ENCODE measurements around the gene VDAC2.

DNA sequence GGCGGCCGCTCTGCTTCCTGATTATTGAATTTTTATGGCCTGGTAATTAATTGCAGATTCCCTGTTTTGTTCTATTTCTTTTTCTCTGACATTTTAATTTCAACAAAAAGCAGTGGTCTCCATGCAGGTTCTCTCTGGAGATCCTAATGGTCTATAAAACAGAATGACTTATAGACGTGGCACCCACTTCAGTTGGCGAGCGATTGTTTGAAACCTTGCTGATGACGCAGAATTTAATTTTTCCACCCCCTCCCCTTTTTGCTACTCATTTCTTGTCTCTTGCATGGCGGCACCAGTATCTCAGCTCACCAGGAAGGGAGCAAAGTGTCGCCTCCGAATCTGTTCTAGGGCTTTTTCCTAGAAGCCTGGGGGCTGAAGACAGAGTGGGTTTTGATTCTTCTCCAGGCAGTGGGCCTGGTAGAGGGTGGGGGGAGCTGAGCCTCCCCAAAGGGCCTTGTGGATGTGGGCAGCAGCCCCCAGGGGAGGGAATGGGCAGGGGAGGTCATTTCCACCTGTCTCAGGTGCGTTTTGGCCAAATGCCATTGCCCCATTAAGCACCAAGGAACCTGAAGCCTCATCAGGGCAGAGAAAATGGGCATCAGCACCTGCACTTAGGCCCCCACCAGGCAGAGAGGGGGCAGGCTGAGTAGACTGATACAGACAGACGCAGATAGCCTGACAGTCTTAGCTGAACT, 28.6 kb downstream of the VDAC2 start:
- TF ChIP-seq, protein P1, sequence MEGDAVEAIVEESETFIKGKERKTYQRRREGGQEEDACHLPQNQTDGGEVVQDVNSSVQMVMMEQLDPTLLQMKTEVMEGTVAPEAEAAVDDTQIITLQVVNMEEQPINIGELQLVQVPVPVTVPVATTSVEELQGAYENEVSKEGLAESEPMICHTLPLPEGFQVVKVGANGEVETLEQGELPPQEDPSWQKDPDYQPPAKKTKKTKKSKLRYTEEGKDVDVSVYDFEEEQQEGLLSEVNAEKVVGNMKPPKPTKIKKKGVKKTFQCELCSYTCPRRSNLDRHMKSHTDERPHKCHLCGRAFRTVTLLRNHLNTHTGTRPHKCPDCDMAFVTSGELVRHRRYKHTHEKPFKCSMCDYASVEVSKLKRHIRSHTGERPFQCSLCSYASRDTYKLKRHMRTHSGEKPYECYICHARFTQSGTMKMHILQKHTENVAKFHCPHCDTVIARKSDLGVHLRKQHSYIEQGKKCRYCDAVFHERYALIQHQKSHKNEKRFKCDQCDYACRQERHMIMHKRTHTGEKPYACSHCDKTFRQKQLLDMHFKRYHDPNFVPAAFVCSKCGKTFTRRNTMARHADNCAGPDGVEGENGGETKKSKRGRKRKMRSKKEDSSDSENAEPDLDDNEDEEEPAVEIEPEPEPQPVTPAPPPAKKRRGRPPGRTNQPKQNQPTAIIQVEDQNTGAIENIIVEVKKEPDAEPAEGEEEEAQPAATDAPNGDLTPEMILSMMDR (IDR thresholded peaks at IDR 0.05) = no peak
- no peak for TF ChIP-seq EP300 (IDR thresholded peaks at IDR 0.05)
